RPMI8226 (cell line): Measurements from ENCODE around the gene GPA33.
A peak's percentile ranks its signal among the peaks of the same experiment; 100 is the strongest.

Experiments
- DNase-seq: peaks from one replicate; pipeline ENCODE4 v3.0.0-alpha.2; 2015

Gene GPA33

DNA sequence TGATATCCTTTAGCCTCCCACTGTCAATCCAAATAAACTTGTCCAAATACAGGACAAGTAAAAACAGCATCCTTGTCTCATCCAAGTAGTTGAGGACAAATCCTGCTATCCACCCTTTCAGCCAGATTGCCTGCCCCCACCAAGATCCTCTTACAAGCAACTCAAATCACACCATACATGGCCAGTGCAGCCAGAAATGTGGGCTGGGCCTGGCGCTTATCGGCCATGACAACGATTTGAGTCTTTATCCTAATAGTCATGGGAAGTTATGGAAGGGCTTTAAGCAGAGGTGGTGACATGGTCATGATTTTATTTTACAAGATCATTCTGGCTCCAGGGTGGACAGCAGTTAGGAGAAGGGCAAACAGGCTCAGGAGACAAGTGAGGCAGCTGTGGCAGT lies 6.3 kb downstream of the GPA33 start:
- no peak for DNase-seq

DNA sequence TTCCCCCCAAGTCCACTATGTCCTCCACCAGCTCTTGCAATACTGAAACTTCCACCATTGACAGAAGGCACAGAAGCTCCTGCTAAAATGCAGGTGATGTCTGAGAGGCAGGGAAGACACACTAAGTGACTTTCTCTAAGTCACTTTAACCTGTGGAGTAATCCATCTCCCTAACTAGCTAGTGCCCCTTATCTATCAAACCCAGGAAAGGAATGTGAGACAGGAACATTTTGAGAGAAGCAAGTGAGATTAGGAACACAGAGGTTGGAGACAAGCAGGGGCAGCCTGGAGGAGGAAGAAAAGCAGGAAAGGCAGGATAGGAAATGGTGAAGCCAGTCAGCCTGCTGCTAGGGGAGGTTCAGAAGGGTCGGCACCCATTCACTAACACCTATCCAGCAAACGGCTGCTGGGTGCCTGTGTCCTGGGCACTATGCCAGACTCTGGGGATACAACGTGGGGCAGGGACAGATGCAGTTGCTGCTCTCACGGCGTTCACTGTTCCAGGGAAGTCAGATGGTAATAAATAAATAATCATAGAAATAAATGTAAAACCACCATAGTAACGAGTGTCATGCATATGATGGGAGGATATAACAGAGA lies 7.0 kb downstream of the GPA33 start:
- peak; percentile 50 for DNase-seq

DNA sequence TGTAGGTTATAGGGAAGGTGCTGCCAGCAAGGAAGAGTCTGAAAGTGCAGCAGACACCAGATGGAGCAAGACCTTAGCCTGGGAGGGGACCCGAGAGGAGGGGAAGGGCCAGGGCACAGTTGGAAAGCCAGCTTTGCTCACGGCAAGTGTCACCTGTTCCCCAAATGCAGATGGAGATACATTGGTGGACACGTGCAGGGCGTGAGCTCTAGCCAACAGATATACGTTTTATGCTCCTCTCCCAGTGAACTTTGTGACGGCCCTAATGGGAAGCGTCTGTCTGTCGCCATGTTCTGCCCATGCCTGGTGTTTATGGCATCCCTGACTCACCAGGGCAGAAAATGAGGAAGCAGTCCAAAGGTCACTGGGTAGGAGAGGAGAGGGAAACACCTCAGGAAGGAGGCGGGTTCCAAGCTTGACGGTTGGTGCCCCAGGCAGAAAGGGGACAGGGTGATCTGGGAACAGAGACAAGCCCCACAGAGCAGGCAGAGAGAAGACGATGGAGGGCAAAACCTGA lies 7.6 kb downstream of the GPA33 start:
- no peak for DNase-seq

DNA sequence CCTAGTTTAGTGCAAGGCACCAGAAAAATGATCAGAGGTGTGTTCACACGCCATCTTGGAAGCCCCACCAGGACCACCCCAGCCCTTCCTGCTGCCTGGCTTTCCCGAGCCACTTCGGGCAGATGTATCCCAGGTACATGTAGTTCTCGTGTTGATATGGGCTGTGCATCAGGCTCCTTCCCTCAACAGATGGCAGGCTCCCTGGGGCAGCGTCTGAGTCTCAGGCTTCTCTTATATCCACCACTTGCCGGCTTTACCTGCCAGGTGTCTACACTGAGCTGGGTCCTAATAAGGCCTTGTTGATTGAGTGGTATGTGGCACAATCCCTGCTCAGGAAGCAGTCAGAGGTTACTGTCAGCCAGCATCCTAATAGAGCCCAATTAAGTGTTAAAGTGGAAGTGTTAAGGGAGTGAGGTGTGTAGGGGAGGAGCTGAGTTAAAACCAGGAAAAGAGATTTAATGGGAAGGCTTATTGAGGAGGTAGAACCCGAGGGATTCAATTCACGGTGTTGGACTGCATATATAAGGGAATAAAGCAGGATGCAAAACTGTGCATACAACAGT lies 8.5 kb downstream of the GPA33 start:
- no peak for DNase-seq

DNA sequence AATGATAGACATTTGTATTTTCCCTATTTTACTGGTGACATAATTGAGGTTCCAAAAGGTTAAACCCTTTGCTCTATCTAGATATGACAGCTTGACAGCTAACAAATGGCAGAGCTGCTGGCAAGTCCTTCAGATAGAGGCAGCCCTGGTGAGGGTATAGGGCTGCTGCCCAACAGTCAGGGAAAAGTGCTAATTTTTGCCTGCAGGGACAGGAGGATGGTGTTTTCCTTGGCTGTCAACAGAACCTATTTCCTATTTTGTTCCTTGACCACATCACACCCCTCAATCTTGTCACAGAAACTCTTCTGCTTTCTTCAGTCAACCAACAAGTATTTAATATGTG lies 12.3 kb downstream of the GPA33 start:
- DNase-seq: no peak

DNA sequence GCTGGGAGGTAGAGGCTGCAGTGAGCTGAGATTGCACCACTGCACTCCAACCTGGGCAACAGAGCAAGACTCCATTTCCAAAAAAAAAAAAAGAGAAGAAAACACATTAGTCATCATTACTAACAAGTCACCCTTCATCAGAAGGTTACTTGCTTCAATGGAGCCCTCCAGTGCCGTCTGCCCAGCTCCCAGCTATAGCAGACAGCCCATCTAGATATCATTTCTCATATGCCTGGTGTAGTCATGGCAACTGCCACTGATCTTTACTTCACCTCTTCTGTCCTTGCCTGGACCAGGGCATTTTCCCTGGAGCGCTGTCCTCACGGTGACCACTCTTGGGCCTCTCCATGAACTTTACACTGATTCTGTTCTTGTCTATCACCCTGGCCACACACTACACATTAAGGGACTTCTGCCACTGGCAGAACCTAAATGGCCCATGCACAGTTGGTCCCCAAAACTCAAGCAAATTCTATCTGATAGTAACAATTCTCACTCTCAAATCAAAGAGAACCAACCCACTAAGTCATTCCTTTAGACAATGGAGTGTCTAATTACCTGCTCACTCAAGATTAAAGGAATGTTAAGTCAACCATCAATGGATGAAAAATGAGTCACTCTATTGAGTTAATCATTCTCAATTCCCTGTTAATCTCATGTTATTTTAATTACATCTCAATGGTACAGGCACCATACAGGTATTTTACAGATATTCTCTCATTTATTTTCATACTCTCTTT lies 12.9 kb downstream of the GPA33 start:
- no peak for DNase-seq

DNA sequence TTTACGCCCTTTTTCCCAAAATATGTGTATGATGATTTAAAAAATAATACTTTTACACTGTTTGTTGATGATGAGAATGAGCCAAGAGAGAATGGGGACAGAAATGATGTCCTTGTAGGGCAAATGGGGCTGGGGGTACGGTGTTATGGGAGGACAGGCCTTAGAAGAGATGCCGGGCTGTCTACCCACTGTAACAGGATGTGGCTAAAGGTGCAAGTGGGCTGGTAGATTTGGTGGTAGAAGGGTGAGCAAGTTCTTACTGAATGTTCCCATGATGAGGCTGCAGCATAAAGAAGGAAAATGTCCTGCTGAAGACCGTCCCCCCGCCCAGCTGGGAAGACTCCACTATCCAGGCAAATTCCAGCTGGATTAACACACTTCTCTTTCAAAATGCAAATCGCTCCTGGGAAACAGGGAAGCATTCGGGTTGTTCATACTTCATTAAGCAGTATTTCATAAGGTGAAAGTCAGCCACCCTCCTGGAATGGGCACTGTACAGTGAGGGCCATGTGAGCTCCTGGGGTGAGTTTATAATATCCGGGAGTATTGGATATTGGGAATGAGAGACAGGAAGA lies 14.0 kb downstream of the GPA33 start:
- DNase-seq: no peak

DNA sequence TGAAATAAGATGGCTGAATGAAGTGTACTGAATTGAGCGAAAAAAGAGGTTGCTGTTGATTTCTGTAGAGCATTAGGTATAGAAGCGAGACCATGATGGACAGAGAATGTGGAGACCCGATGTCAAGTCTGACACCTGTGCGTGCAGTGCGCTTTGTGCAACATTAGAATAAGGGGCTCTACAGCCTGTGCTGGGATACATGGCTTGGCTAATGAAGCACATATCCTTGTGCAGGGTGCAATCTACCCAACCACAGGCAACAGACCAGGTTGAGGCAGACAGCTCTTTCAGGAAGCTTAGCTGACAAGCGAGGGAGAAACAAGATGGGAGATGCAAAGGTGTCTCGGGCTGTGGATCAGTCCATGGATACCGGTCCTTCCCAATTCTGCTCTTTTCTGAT lies 18.9 kb downstream of the GPA33 start:
- no peak for DNase-seq

DNA sequence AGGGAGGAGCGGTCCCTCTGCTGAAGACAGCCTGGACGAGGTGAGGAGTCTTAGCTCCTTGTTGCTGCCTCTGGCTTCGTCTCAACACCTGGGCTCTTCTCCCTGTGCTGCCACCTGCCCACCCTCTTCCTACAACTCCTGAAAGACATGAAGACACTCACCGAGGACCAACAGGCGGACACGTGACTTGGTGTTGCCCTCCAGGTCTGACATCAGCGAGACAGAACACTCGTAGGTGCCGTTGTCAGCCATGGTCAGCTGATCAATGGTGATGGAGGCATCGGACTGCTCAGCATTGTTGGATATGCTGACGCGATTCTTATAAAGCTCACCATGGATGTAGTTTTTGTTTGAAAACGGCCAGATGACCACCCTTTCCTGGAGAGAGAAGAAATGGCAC lies 21.4 kb downstream of the GPA33 start:
- DNase-seq: no peak

DNA sequence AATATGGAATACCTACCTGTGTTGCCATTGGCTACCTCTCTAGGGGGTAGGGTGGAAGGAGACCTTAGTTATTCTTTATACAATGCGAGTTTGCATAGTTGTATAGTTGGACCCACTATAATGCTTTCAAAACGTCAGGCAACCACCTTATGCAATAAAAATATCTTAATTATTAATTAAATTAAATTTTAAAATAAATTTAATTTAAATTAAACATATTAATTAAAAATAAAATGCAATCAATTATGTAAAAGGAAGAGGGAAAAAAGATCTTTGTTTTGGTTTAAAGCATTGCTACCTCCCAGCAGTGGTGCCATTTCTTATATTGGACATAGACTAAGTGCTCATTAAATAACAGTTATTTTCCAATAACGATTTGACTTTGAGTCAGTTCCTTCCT lies 22.3 kb downstream of the GPA33 start:
- DNase-seq: no peak

DNA sequence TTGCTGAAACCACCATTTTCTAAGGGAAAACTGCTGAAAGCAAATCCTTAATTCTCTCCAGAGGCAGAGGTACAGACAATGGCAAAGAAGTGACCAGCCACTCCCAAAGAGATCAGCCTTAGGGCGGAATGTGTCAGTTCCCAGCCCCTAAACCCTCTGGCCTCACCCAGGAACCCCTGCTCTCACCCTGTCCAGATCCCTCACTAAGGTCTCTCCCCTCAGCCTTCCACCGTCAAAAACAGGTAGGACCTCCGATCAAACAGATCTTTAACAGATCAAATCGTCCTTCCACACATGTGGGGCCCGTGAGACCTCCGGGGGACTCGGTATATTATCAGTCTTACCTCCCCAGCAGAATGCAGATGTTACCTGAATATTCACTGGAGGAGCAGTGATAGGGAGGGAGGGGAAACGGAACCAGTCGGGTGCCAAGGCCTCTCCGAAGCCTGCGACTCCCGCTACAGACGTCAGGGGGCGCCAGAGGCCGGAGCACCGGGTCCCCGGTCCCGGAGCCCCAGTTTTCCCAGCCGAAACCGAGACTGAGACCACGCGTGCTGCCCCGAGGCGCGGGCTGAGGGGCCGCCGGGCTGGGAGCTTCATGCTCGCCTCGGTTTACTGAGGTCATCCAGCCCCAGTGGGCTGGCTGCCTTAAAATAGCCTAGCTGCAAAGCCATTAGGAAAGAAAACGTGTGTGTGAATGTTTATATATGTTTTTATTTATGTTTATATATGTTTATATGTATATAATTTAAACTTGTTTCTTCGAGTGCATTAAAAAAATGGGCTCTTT lies 23.6 kb downstream of the GPA33 start:
- DNase-seq: peak; percentile 79

DNA sequence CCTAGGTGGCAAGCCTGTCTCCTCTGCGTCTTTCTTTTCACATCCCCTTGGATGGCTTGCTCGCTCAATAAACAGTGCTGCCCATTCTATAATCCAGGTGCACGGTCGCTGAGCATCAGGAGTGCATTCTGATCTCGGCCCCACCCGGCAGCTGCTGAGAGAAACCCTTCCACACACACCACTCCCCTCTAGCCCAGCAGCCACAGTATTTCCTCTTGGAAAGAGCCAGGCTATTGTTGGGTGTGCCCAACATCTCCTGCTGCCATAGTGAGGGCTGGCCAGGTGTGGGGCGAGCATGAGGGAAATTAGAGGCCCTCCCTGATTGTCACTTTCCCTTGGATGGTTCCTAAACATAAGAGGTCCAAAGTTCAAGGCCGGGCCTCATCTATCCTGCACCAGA lies 24.7 kb downstream of the GPA33 start:
- DNase-seq: no peak

DNA sequence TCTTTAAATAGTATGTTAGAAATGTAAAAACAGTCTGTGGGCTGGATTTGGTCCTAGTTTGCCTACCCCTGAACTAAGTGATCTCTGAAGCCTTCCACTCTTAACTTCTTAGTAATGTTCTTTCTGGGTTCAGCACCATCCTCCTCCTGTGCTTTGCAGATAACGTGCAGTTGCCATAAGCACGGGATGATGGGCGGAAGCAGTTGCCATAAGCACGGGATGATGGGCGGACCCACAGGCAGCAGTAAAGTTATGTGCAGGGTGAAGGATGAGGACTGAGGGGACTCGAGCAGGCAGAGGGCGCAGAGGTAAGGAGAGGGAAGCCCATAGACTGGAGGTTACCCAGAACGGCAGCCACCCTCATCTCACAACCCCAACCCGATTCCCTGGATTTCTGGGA lies 25.6 kb downstream of the GPA33 start:
- DNase-seq: no peak

DNA sequence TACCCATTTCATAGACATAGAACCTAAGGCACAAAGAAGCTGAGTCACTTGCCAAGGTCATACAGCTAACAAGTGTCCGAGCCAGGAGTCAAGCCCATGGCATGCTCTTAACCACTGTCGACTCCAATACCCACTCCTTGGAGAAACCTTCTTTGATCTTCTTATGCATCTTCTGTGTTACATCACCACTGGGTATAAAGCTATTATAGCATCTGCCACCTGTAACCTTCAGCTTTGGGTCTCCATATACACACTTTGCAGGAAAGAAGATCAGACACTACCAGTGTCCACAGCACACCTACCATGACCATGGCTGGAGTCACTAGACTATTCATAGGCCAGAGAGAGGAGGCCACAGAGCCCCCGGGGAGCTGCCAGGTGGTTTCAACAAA lies 29.1 kb downstream of the GPA33 start:
- DNase-seq: no peak

DNA sequence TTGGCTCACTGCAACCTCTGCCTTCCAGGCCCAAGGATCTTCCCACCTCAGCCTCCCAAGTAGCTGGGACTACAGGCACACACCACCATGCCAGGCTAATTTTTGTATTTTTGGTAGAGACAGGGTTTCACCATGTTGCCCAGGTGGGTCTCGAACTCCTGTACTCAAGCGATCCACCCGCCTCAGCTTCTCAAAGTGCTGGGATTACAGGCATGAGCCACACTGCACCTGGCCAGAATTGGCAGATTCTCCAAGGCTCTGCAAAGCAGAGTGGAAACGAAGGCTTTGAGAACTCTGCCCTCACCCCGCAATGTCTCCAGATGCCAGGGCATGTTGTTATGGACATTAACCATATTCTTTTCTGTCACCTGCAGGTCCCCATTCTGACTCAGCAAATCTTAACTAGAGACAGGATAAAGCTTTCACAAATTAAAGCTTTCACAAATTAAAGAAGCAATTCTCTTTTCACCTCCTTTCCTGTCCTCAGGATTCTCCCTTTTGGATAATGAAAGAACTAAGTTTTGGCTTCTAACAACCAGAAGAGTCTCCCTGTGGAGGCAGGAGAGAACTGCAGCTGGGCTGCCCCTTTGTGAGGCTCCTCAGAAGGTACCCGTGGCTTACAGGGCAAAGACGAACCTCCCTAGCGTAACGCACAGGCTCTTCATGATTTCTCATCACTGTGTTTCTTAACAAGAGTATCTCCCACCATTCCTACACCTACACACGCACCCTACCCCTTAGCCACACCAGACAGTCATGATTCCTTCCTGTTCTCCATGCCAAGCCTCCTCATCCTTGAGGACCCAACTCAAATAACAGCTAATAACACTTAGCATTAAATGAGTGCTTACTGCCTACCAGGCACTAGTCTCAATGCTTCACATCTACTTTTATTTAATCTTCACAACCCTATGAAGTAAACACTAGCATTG lies 29.8 kb downstream of the GPA33 start:
- DNase-seq: peak; percentile 58

DNA sequence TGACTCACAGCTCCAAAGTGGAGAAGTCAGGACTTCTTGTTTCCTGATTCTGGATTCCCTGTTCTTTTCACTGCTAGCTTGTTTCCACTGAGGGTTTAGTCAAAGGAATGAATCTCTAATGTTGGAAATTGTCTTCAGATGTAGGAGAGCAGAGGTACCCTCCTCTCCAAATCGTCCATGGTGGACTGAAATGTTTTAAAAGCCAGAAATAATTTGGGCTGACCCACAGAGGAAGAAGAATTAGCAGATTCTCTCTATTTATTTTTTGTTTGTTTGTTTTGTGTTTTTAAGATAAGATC lies 30.4 kb downstream of the GPA33 start:
- DNase-seq: no peak

DNA sequence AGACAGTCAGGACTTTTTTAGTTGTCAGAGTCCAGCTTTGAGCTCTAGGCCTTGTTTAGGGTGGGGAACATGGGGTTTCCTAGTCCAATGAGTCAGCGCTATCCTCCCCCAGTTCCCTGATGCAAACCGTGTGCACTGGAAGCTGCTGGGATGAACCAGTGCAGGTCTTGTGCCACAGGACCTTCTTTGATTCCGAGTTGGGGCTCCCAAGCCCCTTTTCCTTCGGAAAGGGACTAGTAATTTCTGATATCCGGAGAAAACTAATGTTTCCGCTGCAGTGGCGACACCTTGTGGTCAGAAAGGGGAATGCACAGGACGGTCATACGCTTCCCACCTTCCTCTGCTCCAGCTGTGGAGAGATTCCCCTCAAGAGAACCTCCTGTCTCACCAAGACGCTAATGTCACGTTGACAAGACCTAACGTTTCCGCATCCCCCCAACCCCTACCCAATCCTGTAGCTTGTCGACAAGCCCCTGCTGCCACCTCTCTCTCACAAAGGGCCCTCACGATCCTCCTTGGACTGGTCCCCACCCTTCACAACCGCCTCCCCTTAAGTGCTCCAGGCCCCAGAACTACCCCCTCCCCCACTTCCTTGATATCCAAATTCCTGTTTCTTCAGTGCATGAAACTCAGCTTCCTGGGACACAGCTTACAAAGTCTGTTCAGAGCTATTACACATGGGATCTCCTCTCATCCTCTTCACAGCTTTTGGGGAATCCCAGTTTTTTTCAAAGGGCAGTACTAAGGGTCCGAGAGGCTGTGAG lies 30.9 kb downstream of the GPA33 start:
- DNase-seq: peak; percentile 78

DNA sequence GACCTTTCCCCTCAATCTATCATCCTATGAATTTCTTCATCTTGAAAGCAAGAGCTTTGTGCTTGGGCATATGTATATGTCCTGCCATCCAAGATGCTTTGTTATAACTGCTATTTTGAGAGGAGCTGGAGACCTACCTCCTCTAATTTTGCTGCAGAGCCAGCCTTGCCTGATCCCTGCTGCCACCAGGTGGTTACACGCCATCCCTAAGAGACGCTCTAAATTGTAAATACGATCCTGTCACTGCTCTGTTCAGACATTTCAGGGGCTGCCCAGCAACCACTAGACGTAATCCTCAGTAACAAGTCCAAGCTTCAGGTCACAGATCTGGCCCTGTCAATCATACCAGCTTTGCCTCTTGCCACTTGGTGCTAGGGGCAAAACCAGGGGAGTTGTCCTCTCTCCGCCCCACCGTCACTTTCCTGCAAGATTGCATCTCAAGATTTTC lies 32.9 kb downstream of the GPA33 start:
- DNase-seq: peak; percentile 79

DNA sequence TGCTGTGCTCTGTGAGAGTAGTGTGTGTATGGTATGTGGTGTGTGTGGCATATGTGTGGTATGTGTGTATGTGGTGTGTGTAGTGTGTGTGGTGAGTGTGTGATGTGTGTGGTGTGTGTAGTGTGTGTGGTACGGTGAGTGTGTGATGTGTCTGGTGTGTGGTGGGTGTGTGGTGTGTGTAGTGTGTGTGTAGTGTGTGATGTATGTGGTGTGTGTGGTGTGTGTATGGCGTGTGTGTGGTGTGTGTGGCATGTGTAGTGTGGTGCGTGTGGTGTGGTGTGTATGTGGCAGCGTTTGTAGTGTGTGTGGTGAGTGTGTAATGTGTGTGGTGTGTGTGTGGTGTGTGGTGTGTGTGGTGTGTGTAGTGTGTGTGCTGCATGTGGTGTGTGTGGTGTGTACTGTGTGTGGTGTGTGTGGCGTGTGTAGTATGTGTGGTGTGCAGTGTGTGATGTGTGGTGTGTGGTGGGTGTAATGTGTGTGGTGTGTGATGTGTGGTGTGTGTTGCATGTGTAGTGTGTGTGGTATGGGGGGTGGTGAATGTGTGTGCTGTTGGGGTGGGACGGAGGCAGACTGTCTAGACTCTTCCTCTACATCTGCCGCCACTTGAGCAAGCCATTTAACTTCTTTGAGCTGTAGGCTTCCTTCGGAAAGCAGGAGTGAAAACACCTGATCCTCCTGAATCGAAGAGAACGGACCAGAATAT lies 33.5 kb downstream of the GPA33 start:
- DNase-seq: no peak

DNA sequence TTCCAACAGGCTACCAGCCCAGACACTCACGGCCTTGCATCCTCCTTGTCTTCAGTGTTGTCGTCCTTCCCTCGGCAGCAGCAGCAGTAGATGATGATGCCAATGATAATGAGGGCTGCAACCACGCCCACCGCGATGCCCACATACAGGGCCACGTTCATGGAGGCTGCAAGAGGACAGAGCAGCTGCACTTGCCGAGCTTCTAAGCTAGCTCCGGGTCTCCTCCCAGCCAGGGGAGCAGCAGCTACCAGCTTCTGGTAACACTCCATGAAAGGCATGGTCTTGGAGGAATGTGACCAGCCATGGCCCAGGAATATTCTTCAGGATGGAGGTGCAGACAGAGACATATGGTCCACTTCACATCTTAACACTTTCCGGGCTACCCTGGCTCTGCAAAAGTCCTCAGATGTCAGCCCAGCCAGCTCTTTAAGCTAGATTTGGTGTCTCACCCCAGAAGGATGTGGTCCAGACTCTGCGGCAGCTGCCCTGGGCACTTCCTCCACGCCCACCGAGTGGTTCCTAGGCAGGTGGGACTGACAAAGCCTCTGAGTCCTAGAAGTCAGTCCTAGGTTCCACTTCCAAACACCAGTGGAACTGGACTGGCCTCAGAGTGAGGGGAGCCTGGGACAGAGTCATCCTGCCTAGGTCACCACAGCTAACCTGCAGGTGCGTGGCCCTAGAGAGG lies 35.1 kb downstream of the GPA33 start:
- no peak for DNase-seq
